Type B pancreatic cell (in vitro differentiated cells): Measurements from ENCODE around the gene RANBP3L. TPM values are rescaled to one million over a fixed set of nuclear protein-coding genes. Genes with fewer than 3 reads are reported as not detected.

ENCODE experiments used
- DNase-seq: peaks from one replicate; pipeline ENCODE4 v3.0.0; 2021; ENCODE audit warnings: mixed read lengths; ENCODE audit not compliant: unreplicated experiment; ENCODE audit errors: extremely low spot score
- H3K27ac Mint-ChIP-seq: 2 replicates; pipeline ENCODE4 v1.8.0; 2021; ENCODE audit warnings: mild to moderate bottlenecking, mixed read lengths
- H3K27me3 Mint-ChIP-seq: 2 replicates; pipeline ENCODE4 v1.8.0; 2021; ENCODE audit warnings: mixed read lengths
- H3K36me3 Mint-ChIP-seq: 2 replicates; pipeline ENCODE4 v1.8.0; 2021; ENCODE audit warnings: mixed read lengths
- H3K4me1 Mint-ChIP-seq: one replicate; pipeline ENCODE4 v1.8.0; 2021; ENCODE audit warnings: mixed read lengths; ENCODE audit not compliant: unreplicated experiment
- H3K4me3 Mint-ChIP-seq: 2 replicates; pipeline ENCODE4 v1.8.0; 2021; ENCODE audit warnings: mild to moderate bottlenecking, mixed read lengths
- H3K9me3 Mint-ChIP-seq: 2 replicates; pipeline ENCODE4 v1.8.0; 2021; ENCODE audit warnings: mixed read lengths
- total RNA-seq: library from RNA; stranded (reverse); gene quantifications from 2 replicates; pipeline ENCODE4 v1.2.1, GENCODE V29; 2021; ENCODE audit warnings: low replicate concordance
- TF ChIP-seq, protein P1 (sequence below): fragments of 200-600 bp; sonication (generic); conservative IDR thresholded peaks from 2 replicates; pipeline ENCODE4 v1.5.0; 2021; ENCODE audit warnings: antibody characterized with exemption, mild to moderate bottlenecking

RANBP3L gene
- total RNA-seq, 1 donor from 2014 or later: 0.53 TPM

DNA sequence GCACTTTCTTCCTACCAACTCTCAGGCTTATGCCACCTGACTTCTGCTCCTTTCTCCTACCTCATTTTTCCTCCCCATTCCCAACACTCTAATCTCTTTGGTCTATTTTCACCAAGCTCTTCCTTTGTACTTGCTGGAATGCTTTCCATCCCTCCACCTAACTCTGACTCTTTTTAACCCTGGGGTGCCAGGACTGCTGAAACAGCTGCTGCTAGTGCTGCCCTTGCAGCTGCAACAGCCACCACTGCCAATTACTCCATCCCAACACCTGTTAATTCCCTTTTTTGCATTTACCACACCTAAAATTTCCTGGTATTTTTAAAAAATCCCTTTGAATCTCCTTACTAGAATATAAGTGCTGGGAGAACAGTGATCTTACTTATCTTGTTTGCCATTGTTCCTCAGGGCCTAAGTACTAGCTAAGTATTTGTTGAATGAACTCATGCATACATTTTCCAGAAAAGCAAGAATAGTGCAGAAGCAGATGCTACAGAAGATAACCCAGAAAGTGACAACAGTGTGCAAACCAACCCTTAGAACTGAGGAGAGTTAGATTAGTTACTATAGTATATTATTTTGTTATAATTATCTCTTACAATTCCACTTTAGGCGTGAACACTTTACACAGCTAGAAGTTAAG lies 71.4 kb downstream of the RANBP3L start:
- Mint-ChIP-seq H3K27ac (peak overlapping the region; percentile 32), H3K36me3 (no peaks in the 10 kb centered on the region)

GRCh38 chr5:36228505-36228904 lies 73.2 kb downstream of the RANBP3L start:
- peaks cover 13% of the 10 kb centered on the region for H3K4me1 Mint-ChIP-seq
- no peak overlapping the region for H3K27ac Mint-ChIP-seq
- H3K36me3 Mint-ChIP-seq: peaks cover 7% of the 10 kb centered on the region
- no peak overlapping the region for H3K4me3 Mint-ChIP-seq
- no peaks in the 10 kb centered on the region for H3K27me3 Mint-ChIP-seq
- DNase-seq: no peak
- TF ChIP-seq, protein P1, sequence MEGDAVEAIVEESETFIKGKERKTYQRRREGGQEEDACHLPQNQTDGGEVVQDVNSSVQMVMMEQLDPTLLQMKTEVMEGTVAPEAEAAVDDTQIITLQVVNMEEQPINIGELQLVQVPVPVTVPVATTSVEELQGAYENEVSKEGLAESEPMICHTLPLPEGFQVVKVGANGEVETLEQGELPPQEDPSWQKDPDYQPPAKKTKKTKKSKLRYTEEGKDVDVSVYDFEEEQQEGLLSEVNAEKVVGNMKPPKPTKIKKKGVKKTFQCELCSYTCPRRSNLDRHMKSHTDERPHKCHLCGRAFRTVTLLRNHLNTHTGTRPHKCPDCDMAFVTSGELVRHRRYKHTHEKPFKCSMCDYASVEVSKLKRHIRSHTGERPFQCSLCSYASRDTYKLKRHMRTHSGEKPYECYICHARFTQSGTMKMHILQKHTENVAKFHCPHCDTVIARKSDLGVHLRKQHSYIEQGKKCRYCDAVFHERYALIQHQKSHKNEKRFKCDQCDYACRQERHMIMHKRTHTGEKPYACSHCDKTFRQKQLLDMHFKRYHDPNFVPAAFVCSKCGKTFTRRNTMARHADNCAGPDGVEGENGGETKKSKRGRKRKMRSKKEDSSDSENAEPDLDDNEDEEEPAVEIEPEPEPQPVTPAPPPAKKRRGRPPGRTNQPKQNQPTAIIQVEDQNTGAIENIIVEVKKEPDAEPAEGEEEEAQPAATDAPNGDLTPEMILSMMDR: no peak
- H3K9me3 Mint-ChIP-seq: no peaks in the 10 kb centered on the region

More for the DNA sequence above, 71.4 kb downstream of the RANBP3L start:
- no peak for DNase-seq
- TF ChIP-seq, protein P1: no peak
- H3K27me3 Mint-ChIP-seq: no peaks in the 10 kb centered on the region
- H3K9me3 Mint-ChIP-seq: no peaks in the 10 kb centered on the region
- peaks cover 13% of the 10 kb centered on the region for H3K4me1 Mint-ChIP-seq
- no peak overlapping the region for H3K4me3 Mint-ChIP-seq

GRCh38 chr5:36227046-36227445 lies 74.7 kb downstream of the RANBP3L start:
- no peak for DNase-seq
- Mint-ChIP-seq H3K9me3 (no peaks in the 10 kb centered on the region), H3K4me1 (peaks cover 13% of the 10 kb centered on the region), H3K27me3 (no peaks in the 10 kb centered on the region), H3K36me3 (peaks cover 7% of the 10 kb centered on the region), H3K27ac (no peak overlapping the region), H3K4me3 (no peak overlapping the region)
- TF ChIP-seq, protein P1: no peak

DNA sequence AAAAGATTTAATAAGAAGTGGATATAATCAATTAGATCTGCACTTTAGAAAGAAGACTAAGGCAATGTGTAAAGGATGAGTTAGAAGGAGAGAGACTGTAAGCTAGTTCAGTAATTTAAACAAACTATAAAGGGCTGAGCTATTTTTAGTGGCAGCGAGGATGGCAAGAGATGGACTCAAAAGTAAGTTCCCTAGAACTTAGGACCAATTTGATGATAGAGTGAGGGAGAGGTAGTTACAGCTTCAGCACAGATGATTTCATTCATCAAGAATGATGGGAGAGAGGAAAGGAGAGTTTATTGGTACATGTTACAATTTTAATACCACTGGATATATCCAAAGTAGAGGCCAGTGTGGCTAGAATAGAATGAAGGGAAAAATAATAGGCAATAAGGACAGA lies 79.1 kb downstream of the RANBP3L start:
- DNase-seq: no peak
- Mint-ChIP-seq H3K4me1 (no peaks in the 10 kb centered on the region), H3K36me3 (peaks cover 11% of the 10 kb centered on the region), H3K27ac (no peak overlapping the region), H3K9me3 (no peaks in the 10 kb centered on the region), H3K27me3 (no peaks in the 10 kb centered on the region), H3K4me3 (no peak overlapping the region)
- TF ChIP-seq, protein P1: no peak

DNA sequence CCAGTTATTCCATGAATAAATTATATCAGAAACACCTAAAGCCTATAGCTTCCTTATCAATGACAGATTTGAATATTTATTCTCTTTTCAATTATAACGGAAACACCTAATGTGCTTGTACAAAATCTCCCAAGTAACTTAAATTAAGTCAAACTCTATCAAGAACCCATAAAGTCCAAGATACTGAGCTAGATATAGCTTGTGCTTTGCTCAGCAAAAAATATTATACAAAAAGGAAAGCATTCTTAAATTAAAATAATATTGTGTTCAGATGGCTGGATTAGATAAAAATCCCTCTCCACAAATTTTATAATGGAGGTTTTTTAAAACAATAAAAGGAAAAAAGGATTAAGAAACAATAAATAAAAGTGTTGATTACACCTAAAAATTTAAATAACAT lies 83.7 kb downstream of the RANBP3L start:
- Mint-ChIP-seq H3K36me3 (peaks cover 16% of the 10 kb centered on the region), H3K27ac (no peak overlapping the region), H3K4me3 (no peak overlapping the region), H3K4me1 (no peaks in the 10 kb centered on the region), H3K27me3 (no peaks in the 10 kb centered on the region), H3K9me3 (no peaks in the 10 kb centered on the region)
- no peak for DNase-seq
- TF ChIP-seq, protein P1: no peak
